K562 (cell line): Measurements from ENCODE around the gene PRPF18. TPM values are rescaled to one million over a fixed set of nuclear protein-coding genes. Genes with fewer than 3 reads are reported as not detected.

ENCODE experiments used
- ATAC-seq: fragments of 200-7000 bp; cut with Tn5 transposase; 3 replicates; pipeline ENCODE4 v1.9.1; 2020; ENCODE audit warnings: moderate library complexity
- BruUV-seq: library from RNA; stranded (reverse); fragments of 400-500 nt; replicated peaks from 2 replicates; lab custom pipeline; 2021; lab: Mats Ljungman, UMichigan
- CTCF ChIA-PET: fragments of 300-600 bp; formaldehyde crosslinking; extraction: SDS; loops from one replicate; lab custom pipeline; 2021; ENCODE audit warnings: low intra/inter-chr PET ratio; lab: Yijun Ruan, JAX
- POLR2A ChIA-PET: fragments of 300-600, 350-650 bp; sonication (Branson Sonifier 250); formaldehyde crosslinking; extraction: SDS; loops from one replicate; lab custom pipeline; 2021; ENCODE audit warnings: antibody characterized with exemption, inconsistent platforms; lab: Yijun Ruan, JAX
- DNase-seq, 4 experiments: peaks; one replicate each; pipeline versions ENCODE4 v3.0.0 to v3.0.0-alpha.2; 2011 to 2018; ENCODE audit warnings: low spot score in 3 of 4, mixed read lengths in 3 of 4; ENCODE audit errors: extremely low read depth in 1 of 4
- FAIRE-seq: peaks from 2 replicates; lab custom pipeline; 2011; peaks lifted over from hg19 to GRCh38; lab: Jason Lieb, UNC
- H2AFZ ChIP-seq: 2 replicates; pipeline ENCODE4 v1.6.0; 2011; ENCODE audit warnings: low read depth, low read length, control low read depth, inconsistent platforms
- H3K27ac ChIP-seq: fragments of 200-600 bp; 3 replicates; pipeline ENCODE4 v1.8.0; 2011; ENCODE audit warnings: low read depth, mild to moderate bottlenecking, control low read depth, inconsistent platforms, low read length, moderate library complexity, mixed read lengths; ENCODE audit errors: extremely low read depth
- H3K27me3 ChIP-seq, 2 experiments: fragments of 300-600 bp in 1 of 2; 2 replicates in 1 of 2; 3 replicates in 1 of 2; pipeline versions ENCODE4 v1.6.0 to v1.8.0; 2011; ENCODE audit warnings: inconsistent platforms in 2 of 2, low read length in 2 of 2, mild to moderate bottlenecking in 1 of 2, mixed read lengths in 1 of 2, moderate library complexity in 1 of 2; ENCODE audit not compliant: control insufficient read depth in 2 of 2, insufficient read depth in 2 of 2
- H3K36me3 ChIP-seq: fragments of 300-600 bp; 3 replicates; pipeline ENCODE4 v1.8.0; 2011; ENCODE audit warnings: mild to moderate bottlenecking, low read length, inconsistent platforms; ENCODE audit not compliant: control insufficient read depth, insufficient read depth
- H3K4me1 ChIP-seq, 2 experiments: fragments of 200-600 bp in 1 of 2; replicated peaks in 1 of 2; 2 replicates in 1 of 2; 3 replicates in 1 of 2; pipeline versions ENCODE4 v1.5.1 to v1.8.0; 2011; ENCODE audit warnings: inconsistent platforms in 2 of 2, low read length in 2 of 2, mild to moderate bottlenecking in 1 of 2, mixed read lengths in 1 of 2, moderate library complexity in 1 of 2; ENCODE audit not compliant: control insufficient read depth in 2 of 2, insufficient read depth in 2 of 2
- H3K4me2 ChIP-seq: 2 replicates; pipeline ENCODE4 v1.6.1; 2011; ENCODE audit warnings: low read length, control low read depth, inconsistent platforms, mixed read lengths; ENCODE audit not compliant: insufficient read depth
- H3K4me3 ChIP-seq: fragments of 200-600 bp; sonication (generic), shearing (Covaris generic); 2 replicates; pipeline ENCODE4 v1.5.1; 2016; ENCODE audit warnings: control low read depth, inconsistent platforms
- H3K79me2 ChIP-seq: fragments of 200-600 bp; 3 replicates; pipeline ENCODE4 v1.8.0; 2011; ENCODE audit warnings: low read length, inconsistent platforms; ENCODE audit not compliant: control insufficient read depth, insufficient read depth
- H3K9ac ChIP-seq, 2 experiments: 2 replicates each; pipeline versions ENCODE4 v1.6.0 to v1.6.1; 2011; ENCODE audit warnings: low read depth in 2 of 2, low read length in 2 of 2, control low read depth in 1 of 2, inconsistent platforms in 1 of 2, mild to moderate bottlenecking in 1 of 2, mixed read lengths in 1 of 2; ENCODE audit not compliant: insufficient read depth in 1 of 2
- H3K9me1 ChIP-seq: one replicate; pipeline ENCODE4 v1.6.0; 2011; ENCODE audit warnings: inconsistent platforms, mild to moderate bottlenecking, low read length, moderate library complexity; ENCODE audit not compliant: control insufficient read depth, insufficient read depth
- H3K9me3 ChIP-seq: replicated peaks from 2 replicates; pipeline ENCODE4 v1.5.1; 2011; ENCODE audit warnings: low read depth, low read length, inconsistent platforms; ENCODE audit not compliant: control insufficient read depth, insufficient read depth
- H4K20me1 ChIP-seq: replicated peaks from 2 replicates; pipeline ENCODE4 v1.6.1; 2011; ENCODE audit warnings: low read length, inconsistent platforms, mixed read lengths; ENCODE audit not compliant: control insufficient read depth, insufficient read depth
- HEY1 ChIP-seq: fragments of 250-450 bp; sonication (Bioruptor Pico); IDR thresholded peaks from 2 replicates; pipeline ENCODE4 v1.5.0; 2020; ENCODE audit warnings: mild to moderate bottlenecking, moderate library complexity, borderline replicate concordance
- MTA2 ChIP-seq: fragments of 450-650 bp; IDR thresholded peaks from 2 replicates; pipeline ENCODE4 v1.6.1; 2016; ENCODE audit warnings: low read depth
- ZNF12 ChIP-seq: sonication (generic); formaldehyde crosslinking; IDR thresholded peaks from 2 replicates; pipeline ENCODE4 v1.4.0; 2020; ENCODE audit warnings: mild to moderate bottlenecking, missing genetic modification reagents
- ZNF696 ChIP-seq: fragments of 250-450 bp; sonication (Bioruptor Pico); conservative IDR thresholded peaks from 2 replicates; pipeline ENCODE4 v1.4.0; 2020; ENCODE audit warnings: mild to moderate bottlenecking, moderate library complexity
- ZNF766 ChIP-seq: fragments of 200-800 bp; sonication (Bioruptor generic); conservative IDR thresholded peaks from 2 replicates; pipeline ENCODE4 v1.6.1; 2016; ENCODE audit warnings: missing genetic modification characterization, missing compliant biosample characterization
- WGBS: fragments of 100-300 bp; shearing (Covaris generic); methylation state at CpG from one replicate; pipeline ENCODE4 v1.1.6; 2016; ENCODE audit warnings: low coverage, mixed read lengths; ENCODE audit not compliant: insufficient coverage; ENCODE audit errors: missing lambda C conversion rate; 5-methylcytosine and 5-hydroxymethylcytosine counted together
- in situ Hi-C: fragments of 300-500 bp; cut with MboI; formaldehyde crosslinking; loops from 4 replicates; pipeline ENCODE4 v1.15.0; 2018; ENCODE audit warnings: inconsistent platforms, mixed read lengths
- intact Hi-C: fragments of 100-400 bp; cut with micrococcal nuclease; formaldehyde crosslinking; loops from 2 replicates; pipeline ENCODE4 v1.14.2; 2022
- polyA plus RNA-seq, 8 experiments: library from polyadenylated mRNA; depleted of rRNA in 4 of 8; stranded (reverse) in 5 of 8; unstranded in 3 of 8; fragments of >200 nt; fragmentation: Nextera tagmentation in 2 of 8; fragmentation: Illumina TruSeq in 1 of 8; extraction: Ambion mirVana in 2 of 8; extraction: Trizol in 1 of 8; gene quantifications; 2 replicates each; pipeline versions ENCODE4 v1.2.1 to v1.2.3, GENCODE V29; 2011 to 2014; ENCODE audit warnings: inconsistent platforms in 1 of 8, missing spikeins in 1 of 8
- total RNA-seq, 7 experiments: library from RNA; depleted of rRNA in 6 of 7; stranded (reverse); fragments of >200 nt in 6 of 7; fragmentation: Illumina TruSeq in 2 of 7; extraction: Trizol in 2 of 7; gene quantifications; 2 replicates each; pipeline versions ENCODE4 v1.2.1 to v1.2.3, GENCODE V29; 2011 to 2021; ENCODE audit warnings: low replicate concordance in 1 of 7
- TF ChIP-seq, protein P1 (sequence below): fragments of 250-450 bp; sonication (Bioruptor Pico); IDR thresholded peaks from 2 replicates; pipeline ENCODE4 v1.5.0; 2021; ENCODE audit warnings: mild to moderate bottlenecking, borderline replicate concordance
- TF ChIP-seq, protein P2 (sequence below): fragments of 250-450 bp; sonication (Bioruptor Pico); IDR thresholded peaks from 2 replicates; pipeline ENCODE4 v1.9.0; 2021; ENCODE audit warnings: mild to moderate bottlenecking
- TF ChIP-seq, protein P3 (sequence below): IDR thresholded peaks from 2 replicates; pipeline ENCODE4 v1.6.1; 2011; ENCODE audit not compliant: insufficient read length; ENCODE audit errors: extremely low read depth

PRPF18 gene
- total and polyA plus RNA-seq, 9 of the 15 experiments (the other 6 are each of a cell fraction or from before 2014, with no cell fraction given): 14.0 to 30.6 (median 23.1) TPM

DNA sequence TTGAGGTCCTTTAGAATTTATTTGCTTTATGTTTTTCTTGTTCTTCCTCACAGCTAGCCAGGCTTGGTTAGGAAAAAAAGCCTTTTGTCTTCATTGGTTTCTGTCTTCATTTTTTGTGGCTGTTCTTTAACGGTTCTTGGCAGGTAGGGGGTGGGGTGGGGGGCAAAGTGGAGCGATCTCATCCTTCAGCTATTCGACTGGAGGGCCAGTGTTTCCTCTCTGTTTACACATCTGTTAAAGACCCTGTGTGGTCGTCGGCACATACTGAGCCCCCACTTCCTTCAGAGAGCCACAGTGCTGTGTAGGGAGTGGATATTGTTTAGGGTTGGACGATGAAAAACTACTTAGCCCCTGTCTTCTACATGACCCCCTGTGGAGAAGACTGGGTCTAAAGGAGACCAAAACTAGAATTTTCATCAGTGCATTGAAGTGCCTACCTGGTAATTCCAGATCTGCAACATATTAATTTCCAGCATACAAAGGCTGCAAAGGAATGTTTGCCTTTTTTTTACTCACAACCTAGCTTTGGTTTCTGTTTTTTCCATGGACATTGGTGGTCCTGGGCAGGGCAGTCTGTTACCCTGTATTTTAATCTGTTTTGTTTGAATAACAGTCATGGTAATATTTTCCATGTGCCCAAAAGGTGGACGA is 29.0 kb downstream of the PRPF18 start:
- Histone ChIP-seq H3K36me3 (peaks cover 21% of the 10 kb centered on the region), H3K9me3 (no peaks in the 10 kb centered on the region), H3K4me1 (no peaks in the 10 kb centered on the region), H3K79me2 (no peaks in the 10 kb centered on the region), H3K9me1 (no peaks in the 10 kb centered on the region), H3K4me2 (no peak overlapping the region), H4K20me1 (no peaks in the 10 kb centered on the region), H3K27ac (no peak overlapping the region), H3K9ac (no peak overlapping the region), H2AFZ (no peak overlapping the region), H3K4me3 (no peak overlapping the region), H3K27me3 (no peaks in the 10 kb centered on the region)
- no peak for ATAC-seq
- 72% methylated on average over 6 of the region's 7 CpGs for WGBS
- intact Hi-C loops (no loop called here), in situ Hi-C loops (no loop called here)
- no peak for FAIRE-seq
- BruUV-seq: no TSS peak
- TF ChIP-seq MTA2: no peak
- POLR2A ChIA-PET: interaction anchor here (1.4 kb wide), 1 partner anchor 10 kb away, joined by 3 read pairs; no protein-coding TSS in a partner anchor
- CTCF ChIA-PET: no interaction called here
- no peak for DNase-seq

GRCh38 chr10:13617116-13617515 is 30.4 kb downstream of the PRPF18 start:
- intact Hi-C loops: no loop called here
- Histone ChIP-seq H3K79me2 (no peaks in the 10 kb centered on the region), H3K9ac (no peak overlapping the region), H3K9me1 (no peaks in the 10 kb centered on the region), H4K20me1 (no peaks in the 10 kb centered on the region), H3K4me1 (no peaks in the 10 kb centered on the region), H3K4me3 (no peak overlapping the region), H3K4me2 (no peak overlapping the region), H2AFZ (no peak overlapping the region), H3K27me3 (no peaks in the 10 kb centered on the region), H3K36me3 (peaks cover 12% of the 10 kb centered on the region), H3K27ac (no peak overlapping the region), H3K9me3 (no peaks in the 10 kb centered on the region)
- no TSS peak for BruUV-seq
- TF ChIP-seq, protein P1, sequence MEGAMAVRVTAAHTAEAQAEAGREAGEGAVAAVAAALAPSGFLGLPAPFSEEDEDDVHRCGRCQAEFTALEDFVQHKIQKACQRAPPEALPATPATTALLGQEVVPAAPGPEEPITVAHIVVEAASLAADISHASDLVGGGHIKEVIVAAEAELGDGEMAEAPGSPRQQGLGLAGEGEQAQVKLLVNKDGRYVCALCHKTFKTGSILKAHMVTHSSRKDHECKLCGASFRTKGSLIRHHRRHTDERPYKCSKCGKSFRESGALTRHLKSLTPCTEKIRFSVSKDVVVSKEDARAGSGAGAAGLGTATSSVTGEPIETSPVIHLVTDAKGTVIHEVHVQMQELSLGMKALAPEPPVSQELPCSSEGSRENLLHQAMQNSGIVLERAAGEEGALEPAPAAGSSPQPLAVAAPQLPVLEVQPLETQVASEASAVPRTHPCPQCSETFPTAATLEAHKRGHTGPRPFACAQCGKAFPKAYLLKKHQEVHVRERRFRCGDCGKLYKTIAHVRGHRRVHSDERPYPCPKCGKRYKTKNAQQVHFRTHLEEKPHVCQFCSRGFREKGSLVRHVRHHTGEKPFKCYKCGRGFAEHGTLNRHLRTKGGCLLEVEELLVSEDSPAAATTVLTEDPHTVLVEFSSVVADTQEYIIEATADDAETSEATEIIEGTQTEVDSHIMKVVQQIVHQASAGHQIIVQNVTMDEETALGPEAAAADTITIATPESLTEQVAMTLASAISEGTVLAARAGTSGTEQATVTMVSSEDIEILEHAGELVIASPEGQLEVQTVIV (CRISPR knock-in tag): no peak
- TF ChIP-seq ZNF12 (CRISPR knock-in tag) (no peak), HEY1 (CRISPR knock-in tag) (no peak), ZNF766 (CRISPR knock-in tag) (no peak), ZNF696 (CRISPR knock-in tag) (no peak)
- TF ChIP-seq, protein P2, sequence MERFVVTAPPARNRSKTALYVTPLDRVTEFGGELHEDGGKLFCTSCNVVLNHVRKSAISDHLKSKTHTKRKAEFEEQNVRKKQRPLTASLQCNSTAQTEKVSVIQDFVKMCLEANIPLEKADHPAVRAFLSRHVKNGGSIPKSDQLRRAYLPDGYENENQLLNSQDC (CRISPR knock-in tag): no peak
- TF ChIP-seq, protein P3, sequence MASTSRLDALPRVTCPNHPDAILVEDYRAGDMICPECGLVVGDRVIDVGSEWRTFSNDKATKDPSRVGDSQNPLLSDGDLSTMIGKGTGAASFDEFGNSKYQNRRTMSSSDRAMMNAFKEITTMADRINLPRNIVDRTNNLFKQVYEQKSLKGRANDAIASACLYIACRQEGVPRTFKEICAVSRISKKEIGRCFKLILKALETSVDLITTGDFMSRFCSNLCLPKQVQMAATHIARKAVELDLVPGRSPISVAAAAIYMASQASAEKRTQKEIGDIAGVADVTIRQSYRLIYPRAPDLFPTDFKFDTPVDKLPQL: no peak
- FAIRE-seq: no peak
- POLR2A ChIA-PET: interaction anchor here (1.2 to 1.6 kb wide), 2 partner anchors 12 to 113 kb away, joined by 3 to 5 read pairs; no protein-coding TSS in a partner anchor
- in situ Hi-C loops: no loop called here
- CTCF ChIA-PET: no interaction called here
- WGBS: 52% methylated on average over 4 of the region's 4 CpGs
- no peak for DNase-seq
- ATAC-seq: no peak
